ENCODE results near the gene RBMS3. TPM values are rescaled to one million over a fixed set of nuclear protein-coding genes. Genes with fewer than 3 reads are reported as not detected.

The RBMS3 gene
- total and polyA plus RNA-seq, 2 experiments from 2014 or later, result 34.9 to 37.1 TPM

DNA sequence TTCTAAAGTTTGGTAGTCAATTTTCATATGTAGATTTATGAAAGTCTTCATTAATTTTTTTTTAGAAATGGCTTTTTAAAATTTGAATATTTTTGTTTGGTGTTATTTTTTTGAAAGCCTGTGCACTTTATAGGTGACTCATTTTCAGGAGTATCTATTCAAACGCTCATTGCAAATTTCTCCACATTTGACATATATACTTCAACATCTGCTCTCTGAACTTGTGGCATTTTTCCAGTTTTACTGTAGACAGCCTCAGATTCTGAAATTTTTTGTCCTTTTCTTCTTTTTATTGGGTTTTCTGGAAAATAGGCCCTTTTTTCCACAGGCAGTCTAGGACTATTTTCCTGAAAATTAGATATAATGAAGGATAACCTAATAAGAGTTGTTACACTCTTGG lies 396.6 kb downstream of the RBMS3 start:
- H3K4me1 ChIP-seq (ENCODE audit: insufficient read depth), result peaks cover 3% of the 10 kb centered on the region
- H3K27me3 ChIP-seq, result no peaks in the 10 kb centered on the region
- H3K9me2 ChIP-seq (replicated peaks; ENCODE audit: insufficient read depth), result no peaks in the 10 kb centered on the region
- TF ChIP-seq, protein P1, sequence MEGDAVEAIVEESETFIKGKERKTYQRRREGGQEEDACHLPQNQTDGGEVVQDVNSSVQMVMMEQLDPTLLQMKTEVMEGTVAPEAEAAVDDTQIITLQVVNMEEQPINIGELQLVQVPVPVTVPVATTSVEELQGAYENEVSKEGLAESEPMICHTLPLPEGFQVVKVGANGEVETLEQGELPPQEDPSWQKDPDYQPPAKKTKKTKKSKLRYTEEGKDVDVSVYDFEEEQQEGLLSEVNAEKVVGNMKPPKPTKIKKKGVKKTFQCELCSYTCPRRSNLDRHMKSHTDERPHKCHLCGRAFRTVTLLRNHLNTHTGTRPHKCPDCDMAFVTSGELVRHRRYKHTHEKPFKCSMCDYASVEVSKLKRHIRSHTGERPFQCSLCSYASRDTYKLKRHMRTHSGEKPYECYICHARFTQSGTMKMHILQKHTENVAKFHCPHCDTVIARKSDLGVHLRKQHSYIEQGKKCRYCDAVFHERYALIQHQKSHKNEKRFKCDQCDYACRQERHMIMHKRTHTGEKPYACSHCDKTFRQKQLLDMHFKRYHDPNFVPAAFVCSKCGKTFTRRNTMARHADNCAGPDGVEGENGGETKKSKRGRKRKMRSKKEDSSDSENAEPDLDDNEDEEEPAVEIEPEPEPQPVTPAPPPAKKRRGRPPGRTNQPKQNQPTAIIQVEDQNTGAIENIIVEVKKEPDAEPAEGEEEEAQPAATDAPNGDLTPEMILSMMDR (IDR thresholded peaks at IDR 0.05; ENCODE audit: poor library complexity), result no peak
- TF ChIP-seq EZH2 (IDR thresholded peaks at IDR 0.05; ENCODE audit: borderline replicate concordance) (no peak), EZH2phosphoT487 (IDR thresholded peaks at IDR 0.05; ENCODE audit: low read depth, severe bottlenecking, unreplicated experiment) (no peak)
- WGBS (ENCODE audit: low lambda C conversion rate, missing lambda C conversion rate), result 92% methylated on average over 1 of the region's 1 CpG
- H3K4me2 ChIP-seq, result no peak overlapping the region
- peaks cover 4% of the 10 kb centered on the region for H3K79me2 ChIP-seq
- no peak overlapping the region for H3K27ac ChIP-seq
- H3K4me3 ChIP-seq, result no peak overlapping the region
- no peaks in the 10 kb centered on the region for H4K20me1 ChIP-seq (ENCODE audit: insufficient read depth, poor library complexity, severe bottlenecking)
- H3K9me3 ChIP-seq (ENCODE audit: low read depth), result no peaks in the 10 kb centered on the region
- no peaks in the 10 kb centered on the region for H3K36me3 ChIP-seq (replicated peaks; ENCODE audit: insufficient read depth, low read depth)
- no peak for DNase-seq (ENCODE audit: low spot score)
- H2AFZ ChIP-seq, result no peak overlapping the region

DNA sequence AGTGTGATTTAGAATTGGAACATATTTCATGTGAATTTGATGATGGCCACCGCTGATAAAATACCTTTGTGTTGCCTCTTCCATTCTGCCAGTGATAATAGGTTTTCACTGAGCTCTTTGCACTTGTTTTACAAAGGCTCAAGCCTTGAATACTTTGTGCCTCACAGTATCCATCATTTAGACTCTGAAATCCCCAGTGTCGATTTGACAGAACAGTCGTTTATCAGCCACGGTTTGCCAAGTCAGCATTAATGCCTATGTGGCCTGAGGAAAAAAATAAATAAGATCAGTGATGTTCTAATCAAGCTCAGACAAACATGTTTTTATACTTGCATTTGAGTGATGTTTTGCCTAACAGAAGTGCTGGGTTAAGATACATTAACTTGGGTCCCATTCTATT lies 399.1 kb downstream of the RBMS3 start:
- no peaks in the 10 kb centered on the region for H3K27me3 ChIP-seq
- no peak for TF ChIP-seq EZH2 (IDR thresholded peaks at IDR 0.05; ENCODE audit: borderline replicate concordance)
- H3K4me1 ChIP-seq (ENCODE audit: insufficient read depth), result peaks cover 22% of the 10 kb centered on the region
- DNase-seq (ENCODE audit: low spot score), result no peak
- no peak overlapping the region for H3K4me3 ChIP-seq
- no peaks in the 10 kb centered on the region for H4K20me1 ChIP-seq (ENCODE audit: insufficient read depth, poor library complexity, severe bottlenecking)
- H3K9me2 ChIP-seq (replicated peaks; ENCODE audit: insufficient read depth), result no peaks in the 10 kb centered on the region
- no peak overlapping the region for H2AFZ ChIP-seq
- no peaks in the 10 kb centered on the region for H3K9me3 ChIP-seq (ENCODE audit: low read depth)
- H3K79me2 ChIP-seq, result peaks cover 4% of the 10 kb centered on the region
- WGBS (ENCODE audit: low lambda C conversion rate, missing lambda C conversion rate), result 55% methylated on average over 4 of the region's 4 CpGs
- H3K4me2 ChIP-seq, result no peak overlapping the region
- H3K36me3 ChIP-seq (replicated peaks; ENCODE audit: insufficient read depth, low read depth), result no peaks in the 10 kb centered on the region
- H3K27ac ChIP-seq, result no peak overlapping the region

DNA sequence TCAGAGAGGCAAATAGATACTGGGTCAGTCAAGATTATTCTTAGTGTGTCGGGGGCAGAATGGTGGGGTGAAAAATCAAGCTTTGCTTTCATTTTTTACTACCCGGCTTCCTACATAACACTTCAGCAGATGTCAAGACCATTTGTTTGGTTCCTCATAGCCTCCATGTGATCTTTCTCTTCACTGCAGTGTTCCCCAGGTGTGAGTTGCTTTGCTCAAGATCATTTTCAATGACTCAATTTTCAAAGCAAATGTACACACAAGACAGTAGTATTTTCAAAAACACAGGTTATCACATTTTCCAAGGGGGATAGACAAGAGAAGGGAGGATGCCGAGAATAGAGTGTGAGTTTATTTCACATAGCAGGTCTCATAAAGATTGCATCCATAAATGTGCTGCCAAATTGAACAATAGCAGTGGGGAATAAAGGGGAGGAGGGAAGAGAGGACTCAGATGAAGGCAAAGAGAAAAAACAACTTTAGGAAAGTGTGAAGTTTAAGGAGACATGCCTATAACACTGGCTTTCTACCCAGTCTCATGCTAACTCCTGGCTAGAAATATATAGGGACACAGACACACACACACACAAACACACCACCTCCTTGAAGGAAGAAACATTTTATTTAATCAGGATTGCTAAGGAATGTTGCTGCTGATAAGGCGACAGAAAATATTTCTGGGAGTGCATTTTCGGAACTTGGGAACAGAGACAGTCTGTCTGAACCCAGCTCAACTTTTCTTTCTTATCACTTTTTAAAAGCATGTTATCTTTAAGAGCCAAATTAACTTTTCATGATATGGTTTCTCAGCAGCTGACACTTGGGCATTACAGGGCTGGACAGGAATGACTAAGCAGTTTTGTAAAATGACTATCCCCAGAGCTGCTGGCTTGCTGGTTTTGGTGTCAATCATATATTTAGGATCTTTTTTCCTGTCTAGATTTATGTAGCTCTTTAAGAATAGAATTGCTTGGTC lies 402.4 kb downstream of the RBMS3 start:
- no peaks in the 10 kb centered on the region for H3K27me3 ChIP-seq
- H2AFZ ChIP-seq, result no peak overlapping the region
- peak overlapping the region; percentile 36 for H3K4me2 ChIP-seq
- TF ChIP-seq EZH2phosphoT487 (IDR thresholded peaks at IDR 0.05; ENCODE audit: low read depth, severe bottlenecking, unreplicated experiment) (no peak), EZH2 (IDR thresholded peaks at IDR 0.05; ENCODE audit: borderline replicate concordance) (no peak)
- TF ChIP-seq, protein P1 (IDR thresholded peaks at IDR 0.05; ENCODE audit: poor library complexity), result no peak
- no peak overlapping the region for H3K4me3 ChIP-seq
- H3K79me2 ChIP-seq, result no peaks in the 10 kb centered on the region
- peaks cover 35% of the 10 kb centered on the region for H3K4me1 ChIP-seq (ENCODE audit: insufficient read depth)
- H3K9me3 ChIP-seq (ENCODE audit: low read depth), result no peaks in the 10 kb centered on the region
- no peaks in the 10 kb centered on the region for H4K20me1 ChIP-seq (ENCODE audit: insufficient read depth, poor library complexity, severe bottlenecking)
- peak; percentile 44 for DNase-seq (ENCODE audit: low spot score)
- 26% methylated on average over 5 of the region's 5 CpGs for WGBS (ENCODE audit: low lambda C conversion rate, missing lambda C conversion rate)
- no peaks in the 10 kb centered on the region for H3K36me3 ChIP-seq (replicated peaks; ENCODE audit: insufficient read depth, low read depth)
- no peaks in the 10 kb centered on the region for H3K9me2 ChIP-seq (replicated peaks; ENCODE audit: insufficient read depth)
- peak overlapping the region; percentile 61 for H3K27ac ChIP-seq

DNA sequence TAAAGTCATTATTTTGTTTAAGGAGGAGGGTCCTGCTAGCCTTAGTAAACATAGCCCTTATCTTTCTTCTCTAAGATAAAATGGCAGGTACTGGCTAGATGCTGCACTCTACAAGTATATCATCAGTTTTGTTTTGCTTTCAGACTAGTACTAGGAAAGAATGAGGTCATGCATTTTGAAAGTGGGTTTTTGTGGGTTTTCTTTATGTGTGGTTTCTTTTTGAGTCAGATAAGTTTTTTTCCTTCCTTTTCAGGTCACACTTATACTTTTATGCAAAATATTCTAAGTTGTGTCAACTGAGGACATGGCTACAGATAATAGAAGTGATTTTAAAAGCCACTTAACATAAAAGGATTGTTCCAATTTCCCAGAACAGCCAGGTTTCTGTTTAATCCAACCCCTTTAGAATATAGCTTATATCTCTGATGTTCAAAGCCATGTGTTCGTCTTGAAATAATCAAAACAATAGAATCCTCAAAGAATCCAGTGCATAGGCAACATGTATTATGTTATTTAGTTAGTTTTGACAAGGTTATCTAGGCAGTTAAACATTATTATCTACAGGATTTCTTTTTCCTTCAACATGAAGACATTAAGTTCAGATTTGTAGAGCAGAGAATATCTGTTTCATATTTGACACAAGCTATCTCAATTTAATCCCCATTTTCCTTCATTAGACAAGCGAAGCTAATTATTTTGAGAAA lies 406.2 kb downstream of the RBMS3 start:
- no peaks in the 10 kb centered on the region for H3K9me3 ChIP-seq (ENCODE audit: low read depth)
- DNase-seq (ENCODE audit: low spot score), result peak; percentile 15
- H3K79me2 ChIP-seq, result no peaks in the 10 kb centered on the region
- 45% methylated on average over 2 of the region's 2 CpGs for WGBS (ENCODE audit: low lambda C conversion rate, missing lambda C conversion rate)
- H2AFZ ChIP-seq, result peak overlapping the region; percentile 5
- no peaks in the 10 kb centered on the region for H4K20me1 ChIP-seq (ENCODE audit: insufficient read depth, poor library complexity, severe bottlenecking)
- no peak for TF ChIP-seq EZH2phosphoT487 (IDR thresholded peaks at IDR 0.05; ENCODE audit: low read depth, severe bottlenecking, unreplicated experiment)
- no peak for TF ChIP-seq EZH2 (IDR thresholded peaks at IDR 0.05; ENCODE audit: borderline replicate concordance)
- TF ChIP-seq, protein P1 (IDR thresholded peaks at IDR 0.05; ENCODE audit: poor library complexity), result no peak
- H3K4me2 ChIP-seq, result peak overlapping the region; percentile 30
- H3K4me3 ChIP-seq, result no peak overlapping the region
- H3K36me3 ChIP-seq (replicated peaks; ENCODE audit: insufficient read depth, low read depth), result no peaks in the 10 kb centered on the region
- no peaks in the 10 kb centered on the region for H3K9me2 ChIP-seq (replicated peaks; ENCODE audit: insufficient read depth)
- peak overlapping the region; percentile 55 for H3K27ac ChIP-seq
- peaks cover 40% of the 10 kb centered on the region for H3K4me1 ChIP-seq (ENCODE audit: insufficient read depth)
- no peaks in the 10 kb centered on the region for H3K27me3 ChIP-seq

Data from hepatocyte (in vitro differentiated cells).